Measurements from ENCODE around the gene DCP1A. TPM values are rescaled to one million over a fixed set of nuclear protein-coding genes. Genes with fewer than 3 reads are reported as not detected.
A peak's percentile ranks its signal among the peaks of the same experiment; 100 is the strongest.
"Not testable (repeated sequence)": the region's sequence is repeated elsewhere in the genome, so short reads cannot be mapped to it uniquely, and the experiment has no call there.

Gene DCP1A
- total and polyA plus RNA-seq, 2 of the 13 experiments (the other 11 are each of a cell fraction or from before 2014, with no cell fraction given) = 14.2 to 41.2 TPM

DNA sequence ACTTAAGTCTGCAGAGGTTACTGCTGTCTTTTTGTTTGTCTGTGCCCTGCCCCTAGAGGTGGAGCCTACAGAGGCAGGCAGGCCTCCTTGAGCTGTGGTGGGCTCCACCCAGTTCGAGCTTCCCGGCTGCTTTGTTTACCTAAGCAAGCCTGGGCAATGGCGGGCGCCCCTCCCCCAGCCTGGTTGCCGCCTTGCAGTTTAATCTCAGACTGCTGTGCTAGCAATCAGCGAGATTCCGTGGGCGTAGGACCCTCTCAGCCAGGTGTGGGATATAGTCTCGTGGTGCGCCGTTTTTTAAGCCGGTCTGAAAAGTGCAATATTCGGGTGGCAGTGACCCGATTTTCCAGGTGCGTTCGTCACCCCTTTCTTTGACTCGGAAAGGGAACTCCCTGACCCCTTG is 23.4 kb upstream of the DCP1A start:
- H2AFZ ChIP-seq (ENCODE audit: low read length); ATAC-seq; H3K9me3 ChIP-seq (ENCODE audit: low read length); CTCF ChIA-PET (ENCODE audit: low intra/inter-chr PET ratio, low total read pairs); H3K36me3 ChIP-seq (replicated peaks in 1 of 2; ENCODE audit: control insufficient read depth in 1 of 2, insufficient read depth in 2 of 2, low read length in 2 of 2); H3K27ac ChIP-seq (ENCODE audit: extremely low read length, insufficient read depth, low read length); H3K9ac ChIP-seq (ENCODE audit: insufficient read depth, low read depth, low read length); H3K4me2 ChIP-seq (ENCODE audit: low read depth, low read length); H3K27me3 ChIP-seq (ENCODE audit: control insufficient read depth in 1 of 2, insufficient read depth in 2 of 2, low read length in 2 of 2); BruUV-seq (replicated peaks); H3K79me2 ChIP-seq (ENCODE audit: insufficient read depth, low read length); intact Hi-C loops (cut with micrococcal nuclease; ENCODE audit: unreplicated experiment); FAIRE-seq; H3K4me1 ChIP-seq (ENCODE audit: insufficient read depth, low read length); H4K20me1 ChIP-seq (ENCODE audit: insufficient read depth, low read length); POLR2A ChIA-PET; H3K4me3 ChIP-seq (replicated peaks in 1 of 3; ENCODE audit: insufficient read depth in 1 of 3, low read depth in 2 of 3, low read length in 3 of 3); DNase-seq (ENCODE audit: low spot score); TF ChIP-seq FOXA1 (IDR thresholded peaks at IDR 0.05): not testable (repeated sequence)
- 71% methylated on average over 12 of the region's 17 CpGs for WGBS (ENCODE audit: low lambda C conversion rate)
- in situ Hi-C loops (cut with HindIII; ENCODE audit: extremely low pct_ligation_motif_present, low pct_unique_long_range_greater_than_20kb) = loop anchor here (10.0 kb wide), 2 partner anchors 124 to 344 kb away; partner anchors contain the start of gene CACNA1D
- TF ChIP-seq, protein P1, sequence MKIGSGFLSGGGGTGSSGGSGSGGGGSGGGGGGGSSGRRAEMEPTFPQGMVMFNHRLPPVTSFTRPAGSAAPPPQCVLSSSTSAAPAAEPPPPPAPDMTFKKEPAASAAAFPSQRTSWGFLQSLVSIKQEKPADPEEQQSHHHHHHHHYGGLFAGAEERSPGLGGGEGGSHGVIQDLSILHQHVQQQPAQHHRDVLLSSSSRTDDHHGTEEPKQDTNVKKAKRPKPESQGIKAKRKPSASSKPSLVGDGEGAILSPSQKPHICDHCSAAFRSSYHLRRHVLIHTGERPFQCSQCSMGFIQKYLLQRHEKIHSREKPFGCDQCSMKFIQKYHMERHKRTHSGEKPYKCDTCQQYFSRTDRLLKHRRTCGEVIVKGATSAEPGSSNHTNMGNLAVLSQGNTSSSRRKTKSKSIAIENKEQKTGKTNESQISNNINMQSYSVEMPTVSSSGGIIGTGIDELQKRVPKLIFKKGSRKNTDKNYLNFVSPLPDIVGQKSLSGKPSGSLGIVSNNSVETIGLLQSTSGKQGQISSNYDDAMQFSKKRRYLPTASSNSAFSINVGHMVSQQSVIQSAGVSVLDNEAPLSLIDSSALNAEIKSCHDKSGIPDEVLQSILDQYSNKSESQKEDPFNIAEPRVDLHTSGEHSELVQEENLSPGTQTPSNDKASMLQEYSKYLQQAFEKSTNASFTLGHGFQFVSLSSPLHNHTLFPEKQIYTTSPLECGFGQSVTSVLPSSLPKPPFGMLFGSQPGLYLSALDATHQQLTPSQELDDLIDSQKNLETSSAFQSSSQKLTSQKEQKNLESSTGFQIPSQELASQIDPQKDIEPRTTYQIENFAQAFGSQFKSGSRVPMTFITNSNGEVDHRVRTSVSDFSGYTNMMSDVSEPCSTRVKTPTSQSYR (CRISPR knock-in tag; IDR thresholded peaks at IDR 0.05; ENCODE audit: borderline replicate concordance) = peak; percentile 76
- peak; percentile 47; the same call in 1 of the 2 replicates for TF ChIP-seq FOXA1 (CRISPR knock-in tag; IDR thresholded peaks at IDR 0.05)

DNA sequence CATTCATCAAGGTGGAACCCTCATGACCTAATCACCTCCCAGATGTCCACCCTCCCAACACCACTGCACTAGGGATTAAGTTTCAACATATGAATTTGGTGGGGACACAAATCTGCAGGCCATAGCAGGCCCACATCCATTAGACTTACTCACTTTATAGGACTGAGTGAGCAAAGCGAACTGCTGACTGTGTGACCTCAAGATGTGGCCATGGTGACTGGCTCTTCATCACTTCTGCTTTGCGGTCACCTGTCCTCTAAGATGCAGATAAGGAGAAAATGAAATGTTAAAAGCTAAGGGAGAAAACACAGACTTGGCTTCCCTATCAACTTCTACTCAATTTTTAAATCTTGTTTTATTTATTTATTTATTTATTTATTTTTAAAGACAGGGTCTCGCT is 14.5 kb upstream of the DCP1A start:
- no peaks in the 10 kb centered on the region for H3K79me2 ChIP-seq (ENCODE audit: insufficient read depth, low read length)
- ChIA-PET CTCF (ENCODE audit: low intra/inter-chr PET ratio, low total read pairs) (no interaction called here), POLR2A (no interaction called here)
- H3K4me2 ChIP-seq (ENCODE audit: low read depth, low read length) = no peak overlapping the region
- DNase-seq (ENCODE audit: low spot score) (no peak), ATAC-seq (no peak), FAIRE-seq (no peak)
- BruUV-seq (replicated peaks) = no TSS peak
- 89% methylated on average over 3 of the region's 3 CpGs for WGBS (ENCODE audit: low lambda C conversion rate)
- H3K27ac ChIP-seq (ENCODE audit: extremely low read length, insufficient read depth, low read length) = no peak overlapping the region
- no peaks in the 10 kb centered on the region for H3K4me1 ChIP-seq (ENCODE audit: insufficient read depth, low read length)
- in situ Hi-C loops (cut with HindIII; ENCODE audit: extremely low pct_ligation_motif_present, low pct_unique_long_range_greater_than_20kb) = no loop called here
- H4K20me1 ChIP-seq (ENCODE audit: insufficient read depth, low read length) = no peaks in the 10 kb centered on the region
- H3K9me3 ChIP-seq (ENCODE audit: low read length) = no peaks in the 10 kb centered on the region
- H3K9ac ChIP-seq (ENCODE audit: insufficient read depth, low read depth, low read length) = no peak overlapping the region
- no peak overlapping the region for H2AFZ ChIP-seq (ENCODE audit: low read length)
- intact Hi-C loops (cut with micrococcal nuclease; ENCODE audit: unreplicated experiment) = no loop called here
- H3K27me3 ChIP-seq (ENCODE audit: control insufficient read depth in 1 of 2, insufficient read depth in 2 of 2, low read length in 2 of 2) = no peaks in the 10 kb centered on the region
- H3K36me3 ChIP-seq (replicated peaks in 1 of 2; ENCODE audit: control insufficient read depth in 1 of 2, insufficient read depth in 2 of 2, low read length in 2 of 2) = no peaks in the 10 kb centered on the region
- TF ChIP-seq SNAPC2 (CRISPR knock-in tag; IDR thresholded peaks at IDR 0.05) = no peak
- no peak for TF ChIP-seq JUND (CRISPR knock-in tag; IDR thresholded peaks at IDR 0.05)
- H3K4me3 ChIP-seq (replicated peaks in 1 of 3; ENCODE audit: insufficient read depth in 1 of 3, low read depth in 2 of 3, low read length in 3 of 3) = no peak overlapping the region
